Osteoblast (primary cell): ENCODE measurements around the gene SNRNP48. TPM values are rescaled to one million over a fixed set of nuclear protein-coding genes. Genes with fewer than 3 reads are reported as not detected.
A peak's percentile ranks its signal among the peaks of the same experiment; 100 is the strongest.

Source experiments
- DNase-seq: peaks from one replicate; pipeline ENCODE4 v3.0.0; 2011; ENCODE audit warnings: low spot score, mixed read lengths; ENCODE audit not compliant: insufficient read length; ENCODE audit errors: missing footprints
- H2AFZ ChIP-seq: 2 replicates; pipeline ENCODE4 v1.6.0; 2011; ENCODE audit warnings: mild to moderate bottlenecking, low read length
- H3K27ac ChIP-seq: 2 replicates; pipeline ENCODE4 v1.5.1; 2011; ENCODE audit warnings: mild to moderate bottlenecking, low read depth, low read length, moderate library complexity
- H3K27me3 ChIP-seq: 2 replicates; pipeline ENCODE4 v1.6.0; 2012; ENCODE audit warnings: mild to moderate bottlenecking, control low read depth, inconsistent platforms, low read length, moderate library complexity; ENCODE audit not compliant: insufficient read depth
- H3K36me3 ChIP-seq: 2 replicates; pipeline ENCODE4 v1.5.1; 2011; ENCODE audit warnings: mild to moderate bottlenecking, low read length, control low read depth, moderate library complexity; ENCODE audit not compliant: insufficient read depth
- H3K4me1 ChIP-seq: 2 replicates; pipeline ENCODE4 v1.5.1; 2011; ENCODE audit warnings: mild to moderate bottlenecking, low read length, control low read depth, moderate library complexity; ENCODE audit not compliant: insufficient read depth
- H3K4me2 ChIP-seq: 2 replicates; pipeline ENCODE4 v1.6.0; 2011; ENCODE audit warnings: mild to moderate bottlenecking, low read length; ENCODE audit not compliant: insufficient read depth
- H3K4me3 ChIP-seq: fragments of 200-600 bp; sonication (generic); 3 replicates; pipeline ENCODE4 v1.5.1; 2012; ENCODE audit warnings: mild to moderate bottlenecking, low read length, inconsistent platforms; ENCODE audit not compliant: insufficient read depth
- H3K79me2 ChIP-seq: 2 replicates; pipeline ENCODE4 v1.6.0; 2012; ENCODE audit warnings: mild to moderate bottlenecking, low read length, control low read depth, inconsistent platforms; ENCODE audit not compliant: insufficient read depth
- H3K9me3 ChIP-seq: 2 replicates; pipeline ENCODE4 v1.5.1; 2011; ENCODE audit warnings: low read depth, low read length, control low read depth
- H4K20me1 ChIP-seq: 2 replicates; pipeline ENCODE4 v1.6.0; 2012; ENCODE audit warnings: mild to moderate bottlenecking, low read length, control low read depth; ENCODE audit not compliant: insufficient read depth
- total RNA-seq: library from RNA; depleted of rRNA; stranded (reverse); fragments of >200 nt; gene quantifications from 2 replicates; pipeline ENCODE4 v1.2.3, GENCODE V29; 2012
- TF ChIP-seq, protein P1 (sequence below): IDR thresholded peaks from 2 replicates; pipeline ENCODE4 v1.5.1; 2011; ENCODE audit warnings: mild to moderate bottlenecking, low read depth, low read length, moderate library complexity; ENCODE audit errors: extremely low read depth

The SNRNP48 gene
- total RNA-seq, 1 donor, result 15.9 TPM

DNA sequence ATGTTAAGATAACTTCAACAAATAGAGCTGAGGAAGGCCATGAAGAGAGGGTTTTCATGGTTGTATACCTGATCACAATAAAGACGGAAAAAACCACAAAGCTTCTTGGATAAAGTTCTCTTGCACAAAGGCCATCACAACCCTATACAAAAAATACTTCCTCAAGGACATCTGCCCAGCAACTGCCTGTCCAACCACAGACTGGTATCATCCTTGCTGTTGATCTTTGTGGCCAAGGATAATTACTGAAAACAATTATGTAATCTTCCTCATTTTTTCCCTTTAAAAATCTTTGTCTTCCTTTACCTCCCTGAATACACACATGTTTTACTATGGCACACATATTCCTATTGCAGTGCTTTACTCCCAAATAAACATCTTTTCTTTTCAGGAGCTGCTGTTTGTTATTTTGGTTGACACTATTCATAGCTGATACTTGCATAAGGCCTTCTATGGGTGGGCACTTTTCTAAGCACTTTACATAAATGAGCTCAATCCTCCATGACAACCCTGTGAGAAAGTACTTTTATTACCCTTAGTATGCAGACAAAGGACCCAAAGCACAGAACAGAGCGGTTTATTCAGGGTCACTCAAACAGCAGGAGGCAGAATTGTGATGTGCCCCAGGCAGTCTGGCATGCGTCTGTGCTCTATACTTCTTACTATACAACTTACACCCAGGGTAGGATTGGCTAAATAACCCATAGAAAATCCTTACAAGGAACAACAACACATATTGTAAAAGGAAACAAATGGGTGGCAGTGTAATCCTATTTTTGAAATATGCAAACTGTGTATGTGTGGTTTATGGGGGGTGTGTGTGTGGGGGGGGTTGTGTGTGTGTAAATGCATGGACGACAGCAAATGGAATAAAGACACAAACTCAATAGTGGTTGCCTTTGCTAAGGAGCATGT, 35.1 kb downstream of the SNRNP48 start:
- no peak overlapping the region for H3K4me2 ChIP-seq
- H4K20me1 ChIP-seq, result no peaks in the 10 kb centered on the region
- no peaks in the 10 kb centered on the region for H3K36me3 ChIP-seq
- H3K4me3 ChIP-seq, result no peak overlapping the region
- no peaks in the 10 kb centered on the region for H3K9me3 ChIP-seq
- H3K79me2 ChIP-seq, result no peaks in the 10 kb centered on the region
- no peaks in the 10 kb centered on the region for H3K27me3 ChIP-seq
- no peak overlapping the region for H3K27ac ChIP-seq
- no peak for DNase-seq
- TF ChIP-seq, protein P1, sequence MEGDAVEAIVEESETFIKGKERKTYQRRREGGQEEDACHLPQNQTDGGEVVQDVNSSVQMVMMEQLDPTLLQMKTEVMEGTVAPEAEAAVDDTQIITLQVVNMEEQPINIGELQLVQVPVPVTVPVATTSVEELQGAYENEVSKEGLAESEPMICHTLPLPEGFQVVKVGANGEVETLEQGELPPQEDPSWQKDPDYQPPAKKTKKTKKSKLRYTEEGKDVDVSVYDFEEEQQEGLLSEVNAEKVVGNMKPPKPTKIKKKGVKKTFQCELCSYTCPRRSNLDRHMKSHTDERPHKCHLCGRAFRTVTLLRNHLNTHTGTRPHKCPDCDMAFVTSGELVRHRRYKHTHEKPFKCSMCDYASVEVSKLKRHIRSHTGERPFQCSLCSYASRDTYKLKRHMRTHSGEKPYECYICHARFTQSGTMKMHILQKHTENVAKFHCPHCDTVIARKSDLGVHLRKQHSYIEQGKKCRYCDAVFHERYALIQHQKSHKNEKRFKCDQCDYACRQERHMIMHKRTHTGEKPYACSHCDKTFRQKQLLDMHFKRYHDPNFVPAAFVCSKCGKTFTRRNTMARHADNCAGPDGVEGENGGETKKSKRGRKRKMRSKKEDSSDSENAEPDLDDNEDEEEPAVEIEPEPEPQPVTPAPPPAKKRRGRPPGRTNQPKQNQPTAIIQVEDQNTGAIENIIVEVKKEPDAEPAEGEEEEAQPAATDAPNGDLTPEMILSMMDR, result no peak
- H3K4me1 ChIP-seq, result peaks cover 27% of the 10 kb centered on the region
- H2AFZ ChIP-seq, result no peak overlapping the region

- H3K4me2 ChIP-seq, result peak overlapping the region; percentile 8
- H2AFZ ChIP-seq, result no peak overlapping the region
- H3K79me2 ChIP-seq, result no peaks in the 10 kb centered on the region
- H3K36me3 ChIP-seq, result no peaks in the 10 kb centered on the region
- peaks cover 18% of the 10 kb centered on the region for H3K4me1 ChIP-seq
- H3K27ac ChIP-seq, result no peak overlapping the region
- TF ChIP-seq, protein P1, result no peak
- peak; percentile 84 for DNase-seq
- H3K9me3 ChIP-seq, result no peaks in the 10 kb centered on the region
- H3K27me3 ChIP-seq, result no peaks in the 10 kb centered on the region
- no peak overlapping the region for H3K4me3 ChIP-seq
- no peaks in the 10 kb centered on the region for H4K20me1 ChIP-seq
Observed at GRCh38 chr6:7628479-7628878, 38.5 kb downstream of the SNRNP48 start.

DNA sequence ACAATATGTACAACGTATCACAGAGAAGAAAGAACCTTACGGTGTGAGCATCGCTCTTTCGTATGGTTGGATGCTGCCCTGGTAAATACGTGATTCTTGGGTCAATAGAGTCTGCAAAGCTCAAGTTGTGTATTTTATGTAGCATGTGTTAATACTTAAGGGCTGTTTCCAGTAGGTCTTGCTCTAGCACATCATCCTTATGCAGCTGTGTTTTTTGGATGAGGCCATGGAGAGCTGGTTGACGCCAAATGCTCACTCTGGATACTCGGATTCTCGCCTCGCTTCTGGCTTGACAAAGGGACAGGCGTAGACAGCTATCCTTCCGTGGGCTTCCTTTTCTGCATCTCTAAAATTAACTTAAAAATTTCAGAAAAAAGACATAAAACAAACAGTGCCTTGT, 38.9 kb downstream of the SNRNP48 start:
- H3K4me2 ChIP-seq, result peak overlapping the region; percentile 8
- no peak overlapping the region for H3K27ac ChIP-seq
- no peaks in the 10 kb centered on the region for H3K27me3 ChIP-seq
- H3K4me1 ChIP-seq, result peaks cover 18% of the 10 kb centered on the region
- no peak overlapping the region for H3K4me3 ChIP-seq
- no peak overlapping the region for H2AFZ ChIP-seq
- no peaks in the 10 kb centered on the region for H3K79me2 ChIP-seq
- no peaks in the 10 kb centered on the region for H3K36me3 ChIP-seq
- TF ChIP-seq, protein P1, result no peak
- no peaks in the 10 kb centered on the region for H4K20me1 ChIP-seq
- no peaks in the 10 kb centered on the region for H3K9me3 ChIP-seq
- no peak for DNase-seq

DNA sequence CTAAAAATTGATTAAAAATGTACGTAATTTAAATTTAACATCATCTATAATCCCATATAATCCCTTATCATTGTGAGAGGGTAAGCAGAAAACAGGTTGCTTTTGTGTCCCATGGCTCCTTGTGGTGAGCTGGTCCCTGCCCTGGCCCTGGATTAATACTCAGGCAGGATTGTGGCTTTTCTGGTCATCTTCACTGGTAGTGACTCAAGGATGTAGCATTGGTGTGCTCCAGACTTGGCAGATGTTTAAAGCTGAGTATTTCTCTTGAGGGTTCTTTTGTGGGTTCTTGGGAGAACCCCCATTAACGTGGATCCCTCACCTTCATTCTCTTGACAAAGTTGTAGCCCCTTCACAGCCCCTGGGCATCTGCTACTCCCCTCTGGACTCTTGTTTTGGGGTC, 39.3 kb downstream of the SNRNP48 start:
- Histone ChIP-seq H3K4me3 (no peak overlapping the region), H3K79me2 (no peaks in the 10 kb centered on the region), H3K27me3 (no peaks in the 10 kb centered on the region), H3K27ac (no peak overlapping the region), H3K9me3 (no peaks in the 10 kb centered on the region), H4K20me1 (no peaks in the 10 kb centered on the region), H3K36me3 (no peaks in the 10 kb centered on the region), H3K4me1 (peaks cover 18% of the 10 kb centered on the region), H2AFZ (no peak overlapping the region), H3K4me2 (no peak overlapping the region)
- TF ChIP-seq, protein P1, result no peak
- peak; percentile 63 for DNase-seq
